Measurements from ENCODE around the gene KCNH5.

Gene KCNH5

DNA sequence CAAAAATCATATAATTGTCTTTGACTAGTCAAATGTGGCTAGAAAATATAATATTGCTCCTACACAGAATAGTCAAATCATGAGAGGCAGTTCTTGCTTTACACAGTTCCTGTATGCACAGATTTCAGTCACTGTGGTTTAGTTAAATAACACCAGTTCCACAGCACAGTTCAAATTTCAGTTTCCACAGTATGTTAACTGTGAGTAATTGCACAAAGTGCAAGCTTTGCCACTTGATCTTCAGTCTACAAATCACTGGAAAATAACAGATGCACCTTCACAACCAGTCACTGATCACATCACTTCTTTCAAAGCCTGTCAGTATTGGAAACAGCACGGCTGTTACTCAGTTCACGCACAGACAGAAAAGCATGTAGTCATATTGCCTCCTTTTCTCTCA, 38.7 kb downstream of the KCNH5 start:
- no peaks in the 10 kb centered on the region for H4K20me1 ChIP-seq (ENCODE audit: insufficient read depth, low read length)
- H3K9ac ChIP-seq (ENCODE audit: low read length), result no peak overlapping the region
- no peaks in the 10 kb centered on the region for H3K36me3 ChIP-seq (replicated peaks; ENCODE audit: insufficient read depth, low read length)
- no peak overlapping the region for H3K4me3 ChIP-seq (ENCODE audit: low read length)
- TF ChIP-seq, protein P1, sequence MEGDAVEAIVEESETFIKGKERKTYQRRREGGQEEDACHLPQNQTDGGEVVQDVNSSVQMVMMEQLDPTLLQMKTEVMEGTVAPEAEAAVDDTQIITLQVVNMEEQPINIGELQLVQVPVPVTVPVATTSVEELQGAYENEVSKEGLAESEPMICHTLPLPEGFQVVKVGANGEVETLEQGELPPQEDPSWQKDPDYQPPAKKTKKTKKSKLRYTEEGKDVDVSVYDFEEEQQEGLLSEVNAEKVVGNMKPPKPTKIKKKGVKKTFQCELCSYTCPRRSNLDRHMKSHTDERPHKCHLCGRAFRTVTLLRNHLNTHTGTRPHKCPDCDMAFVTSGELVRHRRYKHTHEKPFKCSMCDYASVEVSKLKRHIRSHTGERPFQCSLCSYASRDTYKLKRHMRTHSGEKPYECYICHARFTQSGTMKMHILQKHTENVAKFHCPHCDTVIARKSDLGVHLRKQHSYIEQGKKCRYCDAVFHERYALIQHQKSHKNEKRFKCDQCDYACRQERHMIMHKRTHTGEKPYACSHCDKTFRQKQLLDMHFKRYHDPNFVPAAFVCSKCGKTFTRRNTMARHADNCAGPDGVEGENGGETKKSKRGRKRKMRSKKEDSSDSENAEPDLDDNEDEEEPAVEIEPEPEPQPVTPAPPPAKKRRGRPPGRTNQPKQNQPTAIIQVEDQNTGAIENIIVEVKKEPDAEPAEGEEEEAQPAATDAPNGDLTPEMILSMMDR (IDR thresholded peaks at IDR 0.05; ENCODE audit: low read length), result no peak
- TF ChIP-seq EZH2 (optimal IDR thresholded peaks at IDR 0.05; ENCODE audit: low read depth, low read length) (no peak), EZH2phosphoT487 (IDR thresholded peaks at IDR 0.05; ENCODE audit: low read length) (no peak)
- H3K27ac ChIP-seq (ENCODE audit: low read length), result no peak overlapping the region
- H3K79me2 ChIP-seq (ENCODE audit: low read length), result no peaks in the 10 kb centered on the region
- no peaks in the 10 kb centered on the region for H3F3A ChIP-seq (ENCODE audit: insufficient read depth, low read length)
- no peak for DNase-seq
- no peaks in the 10 kb centered on the region for H3K4me1 ChIP-seq (ENCODE audit: low read length)
- no peaks in the 10 kb centered on the region for H3K27me3 ChIP-seq (replicated peaks; ENCODE audit: insufficient read depth, low read length)
- no peaks in the 10 kb centered on the region for H3K9me3 ChIP-seq (replicated peaks; ENCODE audit: insufficient read depth, low read length)
- no peak overlapping the region for H2AFZ ChIP-seq (ENCODE audit: low read length)
- H3K4me2 ChIP-seq (ENCODE audit: low read depth, low read length), result no peak overlapping the region
- H3K9me2 ChIP-seq (replicated peaks; ENCODE audit: insufficient read depth, low read length), result no peaks in the 10 kb centered on the region

DNA sequence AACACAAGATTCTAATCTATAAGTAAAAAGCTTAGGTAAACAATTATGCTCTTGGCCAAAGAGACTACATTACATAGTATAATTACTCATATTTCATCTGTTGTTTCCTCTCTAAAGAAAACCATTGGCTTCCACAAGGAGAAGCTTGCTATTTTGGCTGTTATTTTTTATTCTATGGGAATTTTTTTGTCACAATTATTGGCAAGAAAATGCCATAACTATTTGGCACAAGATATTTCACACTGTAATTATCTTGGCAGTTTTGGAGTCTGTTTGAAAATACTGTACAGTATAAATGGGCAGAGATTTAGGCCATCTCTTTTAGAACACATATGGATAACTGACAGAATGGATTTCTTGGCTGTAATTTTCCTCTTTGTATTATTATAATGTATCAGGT, 51.2 kb downstream of the KCNH5 start:
- Histone ChIP-seq H3K4me2 (ENCODE audit: low read depth, low read length) (no peak overlapping the region), H3K9me2 (replicated peaks; ENCODE audit: insufficient read depth, low read length) (no peaks in the 10 kb centered on the region), H3F3A (ENCODE audit: insufficient read depth, low read length) (no peaks in the 10 kb centered on the region), H3K9me3 (replicated peaks; ENCODE audit: insufficient read depth, low read length) (no peaks in the 10 kb centered on the region), H2AFZ (ENCODE audit: low read length) (no peak overlapping the region), H3K9ac (ENCODE audit: low read length) (no peak overlapping the region), H3K4me1 (ENCODE audit: low read length) (no peaks in the 10 kb centered on the region), H3K79me2 (ENCODE audit: low read length) (no peaks in the 10 kb centered on the region), H3K27me3 (replicated peaks; ENCODE audit: insufficient read depth, low read length) (no peaks in the 10 kb centered on the region), H4K20me1 (ENCODE audit: insufficient read depth, low read length) (no peaks in the 10 kb centered on the region), H3K4me3 (ENCODE audit: low read length) (no peak overlapping the region), H3K36me3 (replicated peaks; ENCODE audit: insufficient read depth, low read length) (no peaks in the 10 kb centered on the region), H3K27ac (ENCODE audit: low read length) (no peak overlapping the region)
- DNase-seq, result no peak
- no peak for TF ChIP-seq EZH2 (optimal IDR thresholded peaks at IDR 0.05; ENCODE audit: low read depth, low read length)
- no peak for TF ChIP-seq EZH2phosphoT487 (IDR thresholded peaks at IDR 0.05; ENCODE audit: low read length)
- TF ChIP-seq, protein P1 (IDR thresholded peaks at IDR 0.05; ENCODE audit: low read length), result no peak

DNA sequence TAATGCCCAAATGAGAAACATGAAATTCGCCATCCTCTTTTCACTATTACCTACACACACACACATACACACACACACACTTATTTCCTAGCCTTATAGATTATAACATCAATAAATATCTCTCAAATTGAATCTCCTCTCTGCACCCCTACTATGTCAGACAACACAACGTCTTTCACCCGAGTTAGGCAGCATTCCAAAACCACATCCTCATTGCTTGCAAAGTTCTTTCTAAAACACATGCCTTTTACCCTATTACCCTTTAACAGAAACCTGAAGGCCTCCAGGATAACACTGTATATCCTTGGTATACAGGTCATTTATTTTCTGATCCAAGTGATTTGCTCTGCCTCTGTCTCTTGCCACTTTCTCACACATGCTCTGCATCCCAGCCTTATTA, 56.3 kb downstream of the KCNH5 start:
- Histone ChIP-seq H3K36me3 (replicated peaks; ENCODE audit: insufficient read depth, low read length) (no peaks in the 10 kb centered on the region), H2AFZ (ENCODE audit: low read length) (no peak overlapping the region), H4K20me1 (ENCODE audit: insufficient read depth, low read length) (no peaks in the 10 kb centered on the region), H3K9me2 (replicated peaks; ENCODE audit: insufficient read depth, low read length) (no peaks in the 10 kb centered on the region), H3K27ac (ENCODE audit: low read length) (no peak overlapping the region), H3K4me1 (ENCODE audit: low read length) (no peaks in the 10 kb centered on the region), H3K4me3 (ENCODE audit: low read length) (no peak overlapping the region), H3K4me2 (ENCODE audit: low read depth, low read length) (no peak overlapping the region), H3K79me2 (ENCODE audit: low read length) (no peaks in the 10 kb centered on the region), H3K9me3 (replicated peaks; ENCODE audit: insufficient read depth, low read length) (no peaks in the 10 kb centered on the region), H3F3A (ENCODE audit: insufficient read depth, low read length) (no peaks in the 10 kb centered on the region), H3K27me3 (replicated peaks; ENCODE audit: insufficient read depth, low read length) (no peaks in the 10 kb centered on the region), H3K9ac (ENCODE audit: low read length) (no peak overlapping the region)
- TF ChIP-seq, protein P1 (IDR thresholded peaks at IDR 0.05; ENCODE audit: low read length), result no peak
- TF ChIP-seq EZH2phosphoT487 (IDR thresholded peaks at IDR 0.05; ENCODE audit: low read length) (no peak), EZH2 (optimal IDR thresholded peaks at IDR 0.05; ENCODE audit: low read depth, low read length) (no peak)
- no peak for DNase-seq

Data from MM.1S (cell line).